ENCODE data around the gene VAT1.
"Not testable (repeated sequence)": the region's sequence is repeated elsewhere in the genome, so short reads cannot be mapped to it uniquely, and the experiment has no call there.

The VAT1 gene

DNA sequence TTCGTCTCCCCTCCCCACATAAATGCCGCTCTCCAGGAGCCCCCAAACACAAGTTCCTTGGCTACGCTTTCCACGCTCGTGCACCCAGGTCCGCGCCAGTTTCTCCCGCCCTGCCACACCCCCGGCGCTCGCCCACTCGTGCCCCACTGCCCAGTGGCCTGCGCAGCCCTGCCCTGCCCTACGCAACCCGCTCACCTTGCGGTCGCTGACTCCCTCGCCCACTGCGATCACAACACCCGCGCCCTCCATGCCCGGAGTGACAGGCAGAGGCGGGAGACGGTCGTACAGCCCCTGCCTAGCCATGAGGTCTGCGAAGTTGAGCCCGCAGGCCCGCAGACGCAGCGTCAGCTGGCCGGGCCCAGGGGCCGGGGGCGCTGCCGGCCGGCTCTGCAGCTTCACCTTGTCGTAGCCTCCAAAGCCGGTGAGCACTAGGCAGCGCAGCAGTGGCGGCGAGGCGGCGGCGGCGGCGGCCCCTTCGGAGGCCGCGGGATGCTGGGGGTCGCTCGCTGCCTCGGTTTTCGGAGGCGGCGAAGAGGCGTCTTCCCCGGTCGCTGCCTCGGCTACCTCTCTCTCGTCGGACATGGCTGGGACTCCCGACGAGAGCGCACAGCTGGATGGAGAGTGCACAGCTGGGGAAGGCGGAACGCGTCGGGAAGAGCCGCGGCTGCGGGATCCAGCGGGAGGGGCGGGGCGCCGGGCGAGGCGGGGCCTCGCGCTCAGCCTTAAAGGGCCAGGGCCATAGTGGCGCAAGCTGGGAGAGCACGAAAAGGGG lies at the start of gene VAT1:
VAT1 (minus strand) TSS at position 645 of the 772 bp plus-strand sequence; CDS start at position 582, 63 bp downstream.
- DNase-seq: peak; percentile 71

DNA sequence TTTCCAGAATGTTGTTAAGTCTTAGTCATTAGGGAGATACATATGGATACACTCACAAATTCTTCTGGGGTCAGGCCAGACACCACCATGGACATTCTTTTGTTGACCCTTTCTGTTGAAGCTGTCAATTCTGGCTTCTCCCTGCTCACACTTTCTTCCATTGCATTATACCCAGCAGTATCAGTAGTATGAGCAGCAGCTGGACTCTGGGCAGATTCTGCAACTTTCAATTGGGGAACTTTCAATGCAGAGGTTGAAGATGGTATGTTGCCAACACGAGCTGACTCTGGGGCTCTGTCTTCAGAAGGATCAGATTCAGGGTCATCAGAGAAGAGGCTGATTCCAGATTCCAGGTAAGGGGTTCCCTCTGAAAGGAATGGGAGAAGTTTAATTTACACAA lies 48.7 kb upstream of the VAT1 start:
- DNase-seq: no peak

DNA sequence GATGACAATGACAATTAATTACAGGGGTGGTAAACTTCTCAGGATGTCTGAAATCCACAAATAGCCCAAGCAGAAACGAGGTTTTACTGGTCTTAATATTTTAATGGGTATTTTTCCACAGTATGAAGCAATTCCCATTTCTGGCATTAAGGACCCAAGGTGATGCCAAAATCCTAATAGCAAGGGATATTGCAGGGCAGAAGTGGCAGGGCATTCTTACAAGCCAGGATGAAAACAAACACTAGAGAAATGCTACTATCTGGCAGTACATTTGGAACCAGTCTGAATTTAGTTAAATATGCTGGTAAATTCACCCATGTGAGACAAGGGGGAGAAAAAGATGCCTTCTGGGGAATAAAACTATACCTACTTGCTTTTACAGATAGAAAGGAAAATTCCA lies 48.1 kb upstream of the VAT1 start:
- no peak for DNase-seq

DNA sequence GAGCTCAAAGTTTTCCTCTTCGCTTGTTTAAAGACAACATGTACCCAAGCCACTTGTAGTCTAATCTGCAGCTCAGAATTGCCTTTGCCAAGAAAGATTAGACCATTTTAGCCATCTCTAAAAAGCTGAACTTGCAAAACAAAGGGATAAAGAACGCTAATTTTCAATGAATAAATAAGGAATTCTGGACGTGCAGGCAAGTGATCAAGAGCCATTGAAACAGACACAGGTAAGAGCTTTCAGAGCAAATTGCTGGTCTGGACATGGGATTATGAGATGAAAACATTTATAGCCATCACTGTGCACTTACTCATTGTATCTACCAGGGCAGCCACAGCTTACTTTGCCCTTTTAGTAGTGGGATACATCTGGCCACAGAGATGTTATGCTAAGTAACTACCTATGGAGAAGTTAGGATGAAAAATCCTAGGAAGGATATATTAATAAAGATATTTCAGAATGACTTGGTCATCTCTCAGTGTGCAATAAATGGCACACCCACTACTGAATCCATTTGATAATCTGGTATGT lies 47.2 kb upstream of the VAT1 start:
- DNase-seq: no peak

DNA sequence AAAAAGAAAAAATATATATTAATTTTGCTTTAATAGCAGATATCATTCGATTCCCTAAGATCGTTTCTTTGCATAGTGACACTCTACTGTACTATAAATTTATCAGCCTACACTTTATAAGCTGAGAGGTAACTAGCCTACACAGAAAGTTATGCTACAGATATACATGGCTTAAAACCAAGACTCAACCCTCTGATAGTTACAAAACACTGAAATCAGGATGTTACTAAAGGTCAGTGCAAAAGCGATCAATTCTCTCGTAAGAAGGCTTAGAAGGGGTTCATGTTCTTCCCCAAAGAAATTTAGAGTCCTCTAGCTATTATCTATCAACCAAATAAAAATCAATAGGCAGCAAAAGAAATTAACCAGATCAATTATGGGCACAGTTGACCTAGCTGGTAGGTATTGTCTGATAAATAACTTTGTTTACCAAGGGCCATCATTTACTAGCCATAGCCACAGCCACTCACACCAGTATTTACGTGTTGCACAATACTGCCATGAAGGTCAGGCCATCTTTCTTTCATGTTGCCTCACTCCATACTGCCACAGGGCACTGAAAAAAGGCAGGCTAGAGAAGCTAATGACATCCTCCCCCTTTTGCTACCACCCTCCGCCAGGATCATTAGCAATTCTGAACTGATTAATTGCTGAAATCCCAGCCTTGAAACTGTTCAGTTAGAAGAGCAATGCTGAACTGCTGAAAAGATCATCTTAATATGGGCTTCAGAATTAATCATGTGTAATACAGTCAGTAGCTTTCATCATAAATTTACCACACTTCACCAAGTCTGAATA lies 46.6 kb upstream of the VAT1 start:
- no peak for DNase-seq

DNA sequence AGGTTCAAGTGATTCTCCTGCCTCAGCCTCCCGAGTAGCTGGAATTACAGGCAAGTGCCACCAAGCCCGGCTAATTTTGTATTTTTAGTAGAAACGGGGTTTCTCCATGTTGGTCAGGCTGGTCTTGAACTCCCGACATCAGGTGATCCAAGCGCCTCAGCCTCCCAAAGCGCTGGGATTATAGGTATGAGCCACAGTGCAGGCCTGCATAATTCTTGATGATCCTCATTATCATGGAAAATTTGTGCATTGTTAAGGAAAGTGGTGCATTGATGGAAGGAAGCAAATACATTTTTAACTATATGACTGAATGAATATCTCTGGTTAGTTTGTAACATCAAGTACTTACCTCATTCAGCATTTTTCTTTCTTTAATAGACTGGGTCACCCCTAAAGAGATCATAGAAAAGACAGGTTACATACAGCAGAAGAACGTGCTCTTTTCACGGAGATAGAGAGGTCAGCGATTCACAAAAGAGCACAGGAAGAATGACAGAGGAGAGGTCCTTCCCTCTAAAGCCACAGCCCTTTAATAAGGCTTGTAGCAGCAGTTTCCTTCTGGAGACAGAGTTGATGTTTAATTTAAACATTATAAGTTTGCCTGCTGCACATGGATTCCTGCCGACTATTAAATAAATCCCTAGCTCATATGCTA lies 40.9 kb upstream of the VAT1 start:
- DNase-seq: no peak

DNA sequence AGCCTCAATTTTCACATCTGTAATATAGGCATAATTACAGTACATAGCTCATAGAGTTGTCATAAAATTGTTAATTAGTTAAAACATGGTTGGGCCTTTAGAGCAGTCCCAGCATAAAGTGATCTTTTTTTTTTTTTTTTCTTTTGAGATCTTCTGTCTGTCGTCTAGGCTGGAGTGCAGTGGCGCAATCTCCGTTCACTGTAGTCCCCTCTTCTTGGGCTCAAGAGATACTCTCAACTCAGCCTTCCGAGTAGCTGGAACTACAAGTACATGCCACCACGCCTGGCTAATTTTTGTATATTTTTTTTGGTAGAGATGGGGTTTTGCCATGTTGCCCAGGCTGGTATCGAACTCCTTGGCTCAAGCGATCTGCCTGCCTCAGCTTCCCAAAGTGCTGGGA lies 33.9 kb upstream of the VAT1 start:
- no peak for DNase-seq

DNA sequence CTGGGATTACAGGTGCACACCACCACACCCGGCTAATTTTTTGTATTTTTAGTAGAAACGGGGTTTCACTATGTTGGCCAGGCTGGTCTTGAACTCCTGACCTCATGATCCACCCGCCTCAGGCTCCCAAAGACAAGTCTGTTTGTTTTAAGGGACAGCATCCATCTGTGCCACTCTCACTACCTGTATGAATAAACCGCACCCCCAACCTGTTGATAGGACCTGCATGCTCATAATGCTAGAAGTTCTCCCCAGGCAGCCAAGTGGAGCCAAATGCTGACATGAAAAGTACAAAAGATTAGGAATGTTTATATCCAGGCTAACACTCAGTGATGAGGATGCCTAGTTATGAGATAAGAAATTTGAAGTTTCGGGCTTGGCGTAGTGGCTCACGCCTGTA lies 30.8 kb upstream of the VAT1 start:
- DNase-seq: not testable (repeated sequence)

DNA sequence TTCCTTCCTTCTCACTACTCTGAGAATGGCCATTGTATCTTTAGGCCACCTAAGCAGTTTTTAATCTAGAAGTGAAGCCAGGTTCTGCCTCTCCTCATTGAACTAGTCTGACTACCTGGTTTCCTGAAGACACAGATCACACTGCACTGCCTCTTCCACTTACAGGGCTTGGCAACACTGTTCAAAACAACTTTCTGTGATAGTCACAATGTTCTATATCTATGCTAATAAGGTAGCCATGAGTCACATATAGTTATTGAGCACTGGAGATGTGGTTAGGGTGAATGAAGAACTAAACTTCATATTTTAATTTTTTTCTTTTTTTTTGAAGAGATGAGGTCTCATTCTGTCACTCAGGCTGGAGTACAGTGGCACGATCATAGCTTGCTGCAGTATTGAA lies 29.8 kb upstream of the VAT1 start:
- no peak for DNase-seq

DNA sequence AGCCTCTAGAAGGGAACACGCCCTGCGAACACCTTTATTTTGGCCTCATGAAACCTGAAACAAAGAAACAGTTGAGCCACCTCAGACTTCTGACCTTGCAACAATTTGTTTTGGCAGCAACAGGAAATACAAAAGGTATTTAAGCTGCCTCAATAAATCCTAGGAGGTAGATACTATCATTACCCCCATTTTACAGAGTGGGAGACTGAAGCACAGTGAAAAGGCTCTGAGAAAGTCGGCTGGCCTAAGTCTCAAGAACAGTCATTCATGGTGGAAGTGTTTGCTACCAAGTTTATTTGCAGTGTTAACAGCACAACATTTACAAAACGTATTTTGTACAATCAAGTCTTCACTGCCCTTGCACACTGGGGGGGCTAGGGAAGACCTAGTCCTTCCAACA lies 21.8 kb upstream of the VAT1 start:
- no peak for DNase-seq

DNA sequence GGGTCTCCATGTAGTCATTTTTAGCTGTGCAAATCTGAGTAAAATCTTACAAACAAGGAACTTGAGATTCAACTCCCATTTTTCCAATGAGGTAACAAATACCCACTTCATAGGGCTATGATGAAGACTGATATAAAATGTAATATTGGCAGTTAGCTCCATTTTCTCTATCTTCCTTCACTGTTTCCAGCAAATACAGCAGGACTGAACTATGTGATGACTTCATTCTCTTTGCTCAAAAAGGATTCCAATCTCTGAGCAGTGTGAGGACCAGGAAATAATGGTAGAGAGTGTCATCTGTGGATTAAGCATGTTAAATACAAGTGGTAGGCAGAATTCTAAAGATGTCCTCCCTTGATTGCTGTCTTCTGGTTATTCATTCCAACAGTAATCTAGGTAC lies 21.1 kb upstream of the VAT1 start:
- DNase-seq: no peak

DNA sequence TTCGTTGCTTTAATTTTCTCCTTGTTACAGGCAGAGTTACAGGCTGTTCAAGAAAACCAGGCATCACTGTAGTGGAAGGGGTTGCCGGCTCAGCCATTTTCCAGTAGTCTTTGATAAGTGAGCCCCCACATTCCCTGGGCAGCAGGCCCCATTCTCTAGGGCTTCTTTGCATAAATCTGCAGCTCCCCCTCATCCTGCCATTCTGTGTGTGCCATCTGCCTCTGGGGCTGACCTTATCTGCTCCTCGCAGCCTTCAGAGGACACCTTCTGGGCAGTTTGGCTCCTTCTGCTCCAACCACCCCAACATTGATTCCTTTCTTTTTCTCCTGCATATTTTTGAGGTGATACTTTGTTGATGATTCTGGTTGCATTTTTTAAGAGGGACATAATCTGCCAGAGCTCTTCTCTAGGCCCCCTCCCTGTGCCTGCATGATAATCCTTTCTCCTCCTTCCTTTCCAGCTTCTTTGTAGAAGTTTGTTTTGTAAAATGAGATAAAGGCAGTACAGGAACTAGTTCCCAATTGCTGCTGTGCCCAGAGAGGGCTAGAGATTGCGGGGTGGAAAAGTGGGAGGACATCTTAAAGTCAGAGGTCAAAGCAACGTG lies 19.9 kb upstream of the VAT1 start:
- no peak for DNase-seq

DNA sequence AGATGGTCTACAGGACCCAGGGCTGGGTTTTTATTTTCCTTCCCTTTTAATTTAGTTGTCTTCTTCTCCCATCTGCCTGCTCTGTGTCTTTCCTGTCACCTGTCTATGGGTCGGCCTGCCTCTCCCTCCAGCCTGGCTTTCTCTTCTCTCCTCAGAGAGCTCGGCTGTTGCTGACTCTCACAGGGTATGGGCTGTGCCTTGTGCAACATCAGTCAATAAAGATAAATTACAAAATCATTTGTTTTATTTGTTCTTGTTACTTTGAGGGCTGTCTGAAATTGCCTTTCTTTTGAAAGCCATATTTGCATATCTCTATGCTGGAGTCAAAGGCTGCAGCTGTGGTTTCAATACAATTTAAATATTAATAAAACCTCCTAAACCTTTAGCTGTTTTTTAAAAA lies 18.5 kb upstream of the VAT1 start:
- no peak for DNase-seq

DNA sequence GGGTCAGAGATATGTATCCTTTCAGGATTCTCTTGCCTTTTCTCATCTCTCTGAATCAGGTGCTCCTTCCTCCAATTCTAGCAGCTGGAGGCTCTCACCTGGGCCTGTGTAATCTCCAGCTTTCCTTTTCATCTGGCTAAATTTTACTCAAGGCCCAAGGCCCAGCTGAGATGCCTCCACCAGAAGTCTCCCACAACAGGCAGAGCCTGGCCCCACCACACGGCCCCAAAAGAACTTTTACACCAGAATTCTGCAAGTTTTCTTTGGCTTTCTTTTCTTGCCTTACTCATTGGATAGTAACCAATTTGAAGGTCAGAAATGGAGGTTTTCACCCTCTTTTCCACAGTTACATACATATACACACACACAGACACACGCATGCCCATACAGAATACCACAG lies 17.5 kb upstream of the VAT1 start:
- DNase-seq: no peak

DNA sequence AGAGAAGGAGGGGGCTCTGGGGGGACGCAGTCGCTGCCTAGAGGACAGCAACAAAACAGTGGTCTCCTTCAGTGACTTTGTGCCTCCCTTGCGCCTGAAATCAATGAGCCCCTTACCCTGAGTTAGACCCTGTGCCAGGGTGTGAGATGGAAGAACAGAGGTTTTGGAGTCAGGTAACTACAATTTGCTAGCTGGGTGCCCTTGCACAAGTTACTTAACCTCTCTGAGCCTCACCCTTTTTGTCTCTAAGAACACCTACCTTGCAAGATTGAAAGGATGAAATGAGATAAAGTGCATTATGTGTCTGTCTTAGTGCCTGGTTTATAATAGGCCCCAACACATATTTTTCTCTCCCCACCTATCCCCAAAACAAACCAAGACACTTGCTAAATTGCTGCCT lies 12.7 kb upstream of the VAT1 start:
- DNase-seq: no peak

DNA sequence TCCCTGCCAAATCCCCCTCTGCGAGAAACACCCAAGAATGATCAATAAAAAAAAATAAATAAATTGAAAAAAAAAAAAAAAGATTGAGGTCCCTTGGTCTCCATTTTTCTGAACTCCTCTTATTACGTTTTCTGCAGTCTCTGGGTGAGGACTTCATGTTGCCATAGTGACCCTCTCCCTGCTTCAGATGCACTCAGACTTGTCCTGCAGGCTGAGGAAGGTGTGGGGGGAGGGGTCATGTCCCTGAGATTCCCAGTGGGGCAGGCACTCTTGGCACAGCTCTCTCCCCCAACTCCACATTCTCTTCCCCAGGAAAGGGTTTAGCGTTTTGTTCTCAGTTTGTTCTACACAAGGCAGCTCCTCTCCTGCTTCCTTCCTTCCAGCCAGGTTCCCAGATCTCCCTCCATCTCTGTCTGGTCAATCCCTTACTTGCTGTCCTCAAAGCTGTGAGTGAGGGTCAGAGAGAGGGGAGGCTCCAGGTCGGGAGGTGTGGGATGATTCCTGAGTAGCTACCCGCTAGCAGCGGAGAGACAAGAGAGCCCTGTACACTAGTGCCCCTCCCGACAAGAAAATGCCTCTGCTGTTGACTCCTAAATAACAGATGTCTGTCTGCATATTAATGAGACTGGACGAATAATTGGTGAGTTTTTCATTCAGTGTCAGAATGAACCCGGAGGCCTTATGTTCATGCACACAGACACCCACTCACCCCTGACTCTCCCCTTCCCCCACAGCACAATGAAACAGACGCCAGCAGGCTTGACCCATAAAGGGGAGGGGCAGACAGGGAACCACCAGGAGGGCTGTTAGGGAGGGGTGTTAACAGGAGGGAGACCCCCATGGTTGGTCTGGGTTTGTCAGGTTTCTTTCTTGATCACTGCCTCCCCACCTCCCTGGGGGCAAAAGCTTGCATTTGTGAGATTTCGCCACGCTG lies 12.0 kb upstream of the VAT1 start:
- DNase-seq: no peak

DNA sequence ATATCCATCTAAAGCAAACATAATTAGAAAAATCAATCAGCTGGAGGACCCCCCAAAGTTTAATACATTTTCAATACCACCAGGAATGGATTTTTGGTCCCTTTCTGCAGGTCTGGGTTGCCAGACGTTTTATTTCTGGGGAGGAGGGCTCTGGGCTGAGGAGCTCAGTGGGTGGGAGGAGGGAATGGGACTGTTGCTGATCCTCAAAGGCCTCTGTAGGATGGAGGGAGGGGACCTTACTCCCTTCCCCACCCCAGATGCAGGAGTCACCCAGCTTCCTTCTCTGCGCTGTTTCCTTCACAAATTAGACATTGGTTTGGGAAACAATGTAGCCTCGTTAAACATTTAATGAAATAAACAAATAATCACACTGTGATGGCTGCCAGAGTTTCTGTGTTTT lies 9.5 kb upstream of the VAT1 start:
- no peak for DNase-seq

DNA sequence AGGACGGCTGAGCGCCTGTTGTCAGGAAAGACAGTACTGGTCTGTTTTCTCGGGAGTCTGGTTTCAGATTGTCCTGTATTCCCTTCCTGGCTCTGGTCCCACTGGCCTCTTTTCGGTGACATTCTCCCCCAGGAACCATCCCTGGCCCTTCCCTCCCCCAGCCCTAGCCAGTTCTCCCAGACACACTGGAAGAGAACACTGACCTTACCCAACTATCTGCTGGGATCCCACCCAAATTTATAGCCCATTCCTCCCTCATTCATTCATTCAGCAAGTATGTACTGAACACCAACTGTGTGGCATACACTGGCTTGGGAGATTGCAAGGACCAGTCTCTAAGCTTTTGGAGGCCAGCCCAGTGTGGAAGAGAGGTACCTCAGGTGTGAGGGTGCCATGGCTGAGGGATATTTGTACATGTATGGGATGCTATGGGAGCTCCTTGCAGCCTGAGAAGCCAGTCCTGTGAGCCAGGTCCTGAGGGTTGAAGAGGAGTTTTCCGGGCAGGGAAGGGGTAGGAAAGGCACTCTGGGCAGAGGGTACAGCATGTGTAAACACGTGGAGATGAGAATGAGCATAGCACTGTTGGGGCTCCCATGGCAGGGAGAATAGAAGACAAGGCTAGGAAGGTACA lies 8.1 kb upstream of the VAT1 start:
- DNase-seq: no peak

DNA sequence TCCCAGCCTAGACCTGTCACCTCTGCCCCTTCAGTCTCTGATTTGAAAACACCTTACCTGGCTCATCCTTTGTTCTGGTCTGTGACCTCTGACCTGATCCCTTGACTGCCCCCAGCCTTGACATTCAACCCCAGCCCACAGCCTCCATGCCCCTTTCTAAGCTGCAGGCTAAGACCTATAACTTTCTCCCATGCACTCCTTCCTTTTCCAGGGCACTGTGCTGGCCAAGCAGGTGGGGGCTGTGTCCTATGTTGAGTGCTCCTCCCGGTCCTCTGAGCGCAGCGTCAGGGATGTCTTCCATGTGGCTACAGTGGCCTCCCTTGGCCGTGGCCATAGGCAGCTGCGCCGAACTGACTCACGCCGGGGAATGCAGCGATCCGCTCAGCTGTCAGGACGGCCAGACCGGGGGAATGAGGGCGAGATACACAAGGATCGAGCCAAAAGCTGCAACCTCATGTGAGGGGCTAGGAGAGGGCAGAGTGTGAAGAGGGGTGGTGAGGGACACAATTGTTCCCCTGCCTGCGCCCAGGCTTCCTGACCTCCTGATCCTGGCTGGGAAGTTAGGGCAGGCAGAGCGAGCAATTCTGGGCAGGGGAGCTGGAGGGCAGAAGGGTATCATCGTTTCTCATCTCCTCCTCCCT lies 6.2 kb upstream of the VAT1 start:
- DNase-seq: no peak

DNA sequence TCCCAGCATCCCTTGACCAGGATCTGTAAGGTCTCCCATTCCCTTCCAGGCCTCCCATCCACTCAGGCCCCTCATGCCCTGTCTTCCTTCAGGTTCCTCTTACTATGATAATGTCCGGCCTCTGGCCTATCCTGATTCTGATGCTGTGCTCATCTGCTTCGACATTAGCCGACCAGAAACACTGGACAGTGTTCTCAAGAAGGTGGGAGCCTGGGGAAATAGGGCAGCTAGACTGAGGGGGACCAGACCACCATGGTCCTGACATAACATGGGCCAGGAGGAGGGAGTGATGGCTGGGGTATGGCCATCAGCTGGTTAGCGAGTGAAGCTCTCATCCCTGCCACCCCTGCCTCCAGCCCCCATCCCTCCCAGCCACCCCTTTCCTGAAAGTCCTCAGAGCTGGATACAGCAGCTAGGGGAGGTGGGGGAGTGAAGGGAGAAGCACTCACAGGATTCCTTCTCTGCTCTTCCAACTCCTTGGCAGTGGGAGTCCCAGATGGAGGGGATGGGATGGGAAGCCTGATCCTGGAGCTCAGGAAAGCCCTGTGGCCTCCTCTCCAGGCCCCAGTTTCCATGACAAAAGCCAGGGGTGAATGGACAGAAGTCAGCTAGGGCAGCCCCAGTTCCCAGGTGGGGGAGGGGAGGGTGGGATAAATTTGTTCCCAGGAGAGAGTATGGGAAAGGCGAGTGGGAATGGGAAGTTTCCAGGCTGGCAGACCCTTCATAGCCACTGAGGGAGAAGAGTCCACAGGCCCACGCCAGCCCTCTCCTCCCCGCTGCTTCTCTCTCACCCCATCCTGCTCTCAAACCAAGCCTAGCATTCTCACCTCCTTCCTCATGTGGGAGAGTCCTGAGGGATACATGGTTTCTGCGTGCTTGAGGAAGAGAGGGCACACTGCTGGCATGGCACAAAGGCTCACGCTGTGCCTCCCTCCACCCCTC lies 5.2 kb upstream of the VAT1 start:
- DNase-seq: no peak
